ENCODE results near the gene TAX1BP3. TPM values are rescaled to one million over a fixed set of nuclear protein-coding genes. Genes with fewer than 3 reads are reported as not detected.

TAX1BP3 gene
- total and polyA plus RNA-seq, 2 of the 13 experiments (the other 11 are each of a cell fraction or from before 2014, with no cell fraction given), result 16.7 to 45.1 TPM

DNA sequence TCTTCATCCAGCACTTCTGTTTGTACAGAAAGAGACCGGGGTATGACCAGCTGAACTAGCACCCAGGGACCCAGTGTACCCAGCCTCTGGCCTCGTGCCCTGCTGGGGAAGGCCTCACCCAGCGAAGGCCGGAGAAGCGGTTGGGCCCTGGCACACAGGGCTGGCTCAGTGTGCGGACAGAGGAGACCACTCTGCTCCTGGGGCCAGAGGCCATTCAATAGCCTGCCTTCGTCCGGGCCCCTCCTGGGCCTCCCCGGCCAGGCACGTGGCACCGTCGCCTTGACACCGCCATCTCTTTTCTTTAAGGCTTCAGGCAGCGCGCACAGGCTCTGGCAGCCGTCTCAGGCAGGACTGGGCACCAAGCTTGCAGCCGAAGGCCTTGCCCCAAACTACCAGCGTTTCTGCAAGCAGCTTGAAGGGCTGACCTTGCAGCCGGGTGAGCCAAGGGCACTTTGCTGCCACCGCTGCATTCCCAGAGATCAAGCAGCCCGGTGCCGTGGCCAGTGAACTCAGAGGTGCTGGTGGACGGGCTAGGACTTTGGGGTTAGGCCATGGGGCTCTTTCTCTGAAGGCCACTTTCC lies 8.0 kb downstream of the TAX1BP3 start:
- Histone ChIP-seq H4K20me1 (ENCODE audit: insufficient read depth, low read length) (no peaks in the 10 kb centered on the region), H3K27me3 (ENCODE audit: control insufficient read depth in 1 of 2, insufficient read depth in 2 of 2, low read length in 2 of 2) (no peaks in the 10 kb centered on the region), H3K79me2 (ENCODE audit: insufficient read depth, low read length) (no peaks in the 10 kb centered on the region), H3K4me2 (ENCODE audit: low read depth, low read length) (no peak overlapping the region), H3K4me1 (ENCODE audit: insufficient read depth, low read length) (peaks cover 24% of the 10 kb centered on the region), H3K9me3 (ENCODE audit: low read length) (no peaks in the 10 kb centered on the region), H2AFZ (ENCODE audit: low read length) (no peak overlapping the region), H3K36me3 (replicated peaks in 1 of 2; ENCODE audit: control insufficient read depth in 1 of 2, insufficient read depth in 2 of 2, low read length in 2 of 2) (peaks cover 2 to 8% of the 10 kb centered on the region in 2 experiments; a peak in 3 of 5 replicates), H3K27ac (ENCODE audit: extremely low read length, insufficient read depth, low read length) (peak overlapping the region; percentile 26), H3K4me3 (replicated peaks in 1 of 3; ENCODE audit: insufficient read depth in 1 of 3, low read depth in 2 of 3, low read length in 3 of 3) (no peak overlapping the region), H3K9ac (ENCODE audit: insufficient read depth, low read depth, low read length) (no peak overlapping the region)
- 93% methylated on average over 17 of the region's 23 CpGs for WGBS (ENCODE audit: low lambda C conversion rate)
- intact Hi-C loops (cut with micrococcal nuclease; ENCODE audit: unreplicated experiment) (no loop called here), in situ Hi-C loops (cut with HindIII; ENCODE audit: extremely low pct_ligation_motif_present, low pct_unique_long_range_greater_than_20kb) (loop anchor here (10.0 kb wide), 1 partner anchor 616 kb away; no protein-coding TSS in a partner anchor)
- no TSS peak for BruUV-seq (replicated peaks)
- no peak for ATAC-seq
- ChIA-PET POLR2A (interaction anchor here (1.3 to 3.4 kb wide), 2 partner anchors 7 to 24 kb away, joined by 6 to 13 read pairs; partner anchors contain the start of genes CTNS and SHPK), CTCF (ENCODE audit: low intra/inter-chr PET ratio, low total read pairs) (no interaction called here)
- TF ChIP-seq NR2C2 (CRISPR knock-in tag; IDR thresholded peaks at IDR 0.05; ENCODE audit: borderline replicate concordance), result no peak
- TF ChIP-seq AGO2 (optimal IDR thresholded peaks at IDR 0.05; ENCODE audit: low read depth, low read length), result peak; percentile 53
- DNase-seq (ENCODE audit: low spot score), result no peak
- FAIRE-seq, result no peak

GRCh38 chr17:3659541-3660111 lies 8.8 kb downstream of the TAX1BP3 start:
- no peaks in the 10 kb centered on the region for H3K79me2 ChIP-seq (ENCODE audit: insufficient read depth, low read length)
- no peaks in the 10 kb centered on the region for H3K27me3 ChIP-seq (ENCODE audit: control insufficient read depth in 1 of 2, insufficient read depth in 2 of 2, low read length in 2 of 2)
- no TSS peak for BruUV-seq (replicated peaks)
- no peak overlapping the region for H3K27ac ChIP-seq (ENCODE audit: extremely low read length, insufficient read depth, low read length)
- no peak overlapping the region for H3K4me2 ChIP-seq (ENCODE audit: low read depth, low read length)
- POLR2A ChIA-PET, result interaction anchor here (3.4 kb wide), 1 partner anchor 8 kb away, joined by 13 read pairs; no protein-coding TSS in a partner anchor
- intact Hi-C loops (cut with micrococcal nuclease; ENCODE audit: unreplicated experiment), result no loop called here
- H3K4me3 ChIP-seq (replicated peaks in 1 of 3; ENCODE audit: insufficient read depth in 1 of 3, low read depth in 2 of 3, low read length in 3 of 3), result no peak overlapping the region
- peaks cover 24% of the 10 kb centered on the region for H3K4me1 ChIP-seq (ENCODE audit: insufficient read depth, low read length)
- DNase-seq (ENCODE audit: low spot score) (no peak), ATAC-seq (no peak; the same call in 1 of the 3 replicates), FAIRE-seq (no peak)
- in situ Hi-C loops (cut with HindIII; ENCODE audit: extremely low pct_ligation_motif_present, low pct_unique_long_range_greater_than_20kb), result loop anchor here (10.0 kb wide), 1 partner anchor 615 kb away; no protein-coding TSS in a partner anchor
- CTCF ChIA-PET (ENCODE audit: low intra/inter-chr PET ratio, low total read pairs), result no interaction called here
- no peaks in the 10 kb centered on the region for H3K9me3 ChIP-seq (ENCODE audit: low read length)
- no peak overlapping the region for H3K9ac ChIP-seq (ENCODE audit: insufficient read depth, low read depth, low read length)
- TF ChIP-seq HCFC1 (IDR thresholded peaks at IDR 0.05; ENCODE audit: low read depth, low read length), result no peak
- TF ChIP-seq ZBTB38 (CRISPR knock-in tag; IDR thresholded peaks at IDR 0.05), result 0 out of 2 replicates have a peak, but pooled peaks have one; percentile 25
- 75% methylated on average over 7 of the region's 22 CpGs for WGBS (ENCODE audit: low lambda C conversion rate)
- H4K20me1 ChIP-seq (ENCODE audit: insufficient read depth, low read length), result no peaks in the 10 kb centered on the region
- H2AFZ ChIP-seq (ENCODE audit: low read length), result no peak overlapping the region
- peaks cover 2 to 5% of the 10 kb centered on the region in 2 experiments; a peak in 3 of 5 replicates for H3K36me3 ChIP-seq (replicated peaks in 1 of 2; ENCODE audit: control insufficient read depth in 1 of 2, insufficient read depth in 2 of 2, low read length in 2 of 2)
